Astrocyte (in vitro differentiated cells and primary cell): ENCODE results near the gene EEF1AKMT3.

Experiments
- CTCF ChIP-seq: IDR thresholded peaks from 2 replicates; pipeline ENCODE4 v1.5.1; 2011; ENCODE audit warnings: low read depth, mild to moderate bottlenecking, inconsistent platforms, low read length, moderate library complexity; ENCODE audit not compliant: insufficient read depth
- EZH2 ChIP-seq: IDR thresholded peaks from 2 replicates; pipeline ENCODE4 v1.6.1; 2012; ENCODE audit warnings: mild to moderate bottlenecking, low read length, inconsistent platforms; ENCODE audit not compliant: insufficient read depth

GRCh38 chr12:57755454-57756372 is 16.7 kb upstream of the EEF1AKMT3 start:
- TF ChIP-seq CTCF (no peak), EZH2 (peak; percentile 92)
